ENCODE results near the gene HSPA12A.
A peak's percentile ranks its signal among the peaks of the same experiment; 100 is the strongest.

HSPA12A gene

GRCh38 chr10:116770281-116770680 lies 27.9 kb upstream of the HSPA12A start:
- no peak for DNase-seq (ENCODE audit: low spot score)

GRCh38 chr10:116769791-116770190 lies 27.4 kb upstream of the HSPA12A start:
- DNase-seq (ENCODE audit: low spot score): no peak

GRCh38 chr10:116769368-116769767 lies 27.0 kb upstream of the HSPA12A start:
- no peak for DNase-seq (ENCODE audit: low spot score)

GRCh38 chr10:116768786-116769185 lies 26.4 kb upstream of the HSPA12A start:
- no peak for DNase-seq (ENCODE audit: low spot score)

- no peak for DNase-seq (ENCODE audit: low spot score)
These were observed 24.7 kb upstream of the HSPA12A start for GRCh38 chr10:116766837-116767634.

- DNase-seq (ENCODE audit: low spot score): no peak
These were observed 24.0 kb upstream of the HSPA12A start for GRCh38 chr10:116766241-116766827.

GRCh38 chr10:116765648-116766081 lies 23.3 kb upstream of the HSPA12A start:
- peak; percentile 65 for DNase-seq (ENCODE audit: low spot score)

GRCh38 chr10:116764979-116765378 lies 22.6 kb upstream of the HSPA12A start:
- DNase-seq (ENCODE audit: low spot score): no peak

- DNase-seq (ENCODE audit: low spot score): peak; percentile 80
These were observed 21.1 kb upstream of the HSPA12A start for GRCh38 chr10:116763440-116763839.

GRCh38 chr10:116761883-116762282 lies 19.5 kb upstream of the HSPA12A start:
- peak; percentile 77 for DNase-seq (ENCODE audit: low spot score)

- DNase-seq (ENCODE audit: low spot score): no peak
These were observed 18.6 kb upstream of the HSPA12A start for GRCh38 chr10:116760919-116761318.

GRCh38 chr10:116757246-116757645 lies 14.9 kb upstream of the HSPA12A start:
- DNase-seq (ENCODE audit: low spot score): no peak

- peak; percentile 90 for DNase-seq (ENCODE audit: low spot score)
These were observed 13.9 kb upstream of the HSPA12A start for GRCh38 chr10:116756277-116756676.

GRCh38 chr10:116753759-116754158 lies 11.4 kb upstream of the HSPA12A start:
- no peak for DNase-seq (ENCODE audit: low spot score)

GRCh38 chr10:116752969-116753665 lies 10.8 kb upstream of the HSPA12A start:
- peak; percentile 89 for DNase-seq (ENCODE audit: low spot score)

- no peak for DNase-seq (ENCODE audit: low spot score)
These were observed 10.2 kb upstream of the HSPA12A start for GRCh38 chr10:116752563-116752962.

GRCh38 chr10:116748471-116748870 lies 6.1 kb upstream of the HSPA12A start:
- no peak for DNase-seq (ENCODE audit: low spot score)

GRCh38 chr10:116748041-116748440 lies 5.7 kb upstream of the HSPA12A start:
- DNase-seq (ENCODE audit: low spot score): no peak

- no peak for DNase-seq (ENCODE audit: low spot score)
These were observed 5.0 kb upstream of the HSPA12A start for GRCh38 chr10:116747325-116747724.

- DNase-seq (ENCODE audit: low spot score): no peak
These were observed 2.5 kb upstream of the HSPA12A start for GRCh38 chr10:116744885-116745284.

GRCh38 chr10:116744163-116744753 lies 1.9 kb upstream of the HSPA12A start:
- DNase-seq (ENCODE audit: low spot score): no peak

GRCh38 chr10:116743266-116744064 lies 1.1 kb upstream of the HSPA12A start:
- no peak for DNase-seq (ENCODE audit: low spot score)

Measured in pons (tissue), 1 donor.